Immature natural killer cell (primary cell): Measurements from ENCODE around the gene DPP6. TPM values are rescaled to one million over a fixed set of nuclear protein-coding genes. Genes with fewer than 3 reads are reported as not detected.
"Not testable (repeated sequence)": the region's sequence is repeated elsewhere in the genome, so short reads cannot be mapped to it uniquely, and the experiment has no call there.

Experiments
- DNase-seq, 3 donors: peaks; one replicate each; pipeline ENCODE4 v3.0.0; 2022; ENCODE audit warnings: mixed read lengths in 1 of 3
- H3K27ac Mint-ChIP-seq, 6 donors: one replicate each; pipeline ENCODE4 v1.8.0; 2020; ENCODE audit warnings: mixed read lengths in 6 of 6, mild to moderate bottlenecking in 5 of 6, inconsistent platforms in 4 of 6, moderate library complexity in 3 of 6
- H3K27me3 Mint-ChIP-seq, 3 donors: one replicate each; pipeline ENCODE4 v1.8.0; 2020 to 2021; ENCODE audit warnings: low read depth in 3 of 3, mild to moderate bottlenecking in 3 of 3, mixed read lengths in 3 of 3, moderate library complexity in 3 of 3, inconsistent platforms in 1 of 3
- H3K36me3 Mint-ChIP-seq, 3 donors: one replicate each; pipeline ENCODE4 v1.8.0; 2020; ENCODE audit warnings: mixed read lengths in 3 of 3, inconsistent platforms in 2 of 3, mild to moderate bottlenecking in 2 of 3
- H3K4me1 Mint-ChIP-seq, 2 donors: one replicate each; pipeline ENCODE4 v1.8.0; 2020; ENCODE audit warnings: inconsistent platforms in 2 of 2, mild to moderate bottlenecking in 2 of 2, mixed read lengths in 2 of 2, moderate library complexity in 1 of 2
- H3K4me3 Mint-ChIP-seq, 5 donors: one replicate each; pipeline ENCODE4 v1.8.0; 2020; ENCODE audit warnings: mild to moderate bottlenecking in 5 of 5, mixed read lengths in 5 of 5, inconsistent platforms in 3 of 5, moderate library complexity in 3 of 5
- H3K9me3 Mint-ChIP-seq, 6 donors: one replicate each; pipeline ENCODE4 v1.8.0; 2020; ENCODE audit warnings: mild to moderate bottlenecking in 6 of 6, mixed read lengths in 6 of 6, inconsistent platforms in 4 of 6, moderate library complexity in 3 of 6
- polyA plus RNA-seq, 3 donors: library from polyadenylated mRNA; unstranded; fragments of 300-500 nt; fragmentation: Illumina TruSeq; gene quantifications; one replicate each; pipeline ENCODE4 v1.2.3, GENCODE V29; 2021

DPP6 gene
- polyA plus RNA-seq, 3 donors from 2014 or later = not detected

DNA sequence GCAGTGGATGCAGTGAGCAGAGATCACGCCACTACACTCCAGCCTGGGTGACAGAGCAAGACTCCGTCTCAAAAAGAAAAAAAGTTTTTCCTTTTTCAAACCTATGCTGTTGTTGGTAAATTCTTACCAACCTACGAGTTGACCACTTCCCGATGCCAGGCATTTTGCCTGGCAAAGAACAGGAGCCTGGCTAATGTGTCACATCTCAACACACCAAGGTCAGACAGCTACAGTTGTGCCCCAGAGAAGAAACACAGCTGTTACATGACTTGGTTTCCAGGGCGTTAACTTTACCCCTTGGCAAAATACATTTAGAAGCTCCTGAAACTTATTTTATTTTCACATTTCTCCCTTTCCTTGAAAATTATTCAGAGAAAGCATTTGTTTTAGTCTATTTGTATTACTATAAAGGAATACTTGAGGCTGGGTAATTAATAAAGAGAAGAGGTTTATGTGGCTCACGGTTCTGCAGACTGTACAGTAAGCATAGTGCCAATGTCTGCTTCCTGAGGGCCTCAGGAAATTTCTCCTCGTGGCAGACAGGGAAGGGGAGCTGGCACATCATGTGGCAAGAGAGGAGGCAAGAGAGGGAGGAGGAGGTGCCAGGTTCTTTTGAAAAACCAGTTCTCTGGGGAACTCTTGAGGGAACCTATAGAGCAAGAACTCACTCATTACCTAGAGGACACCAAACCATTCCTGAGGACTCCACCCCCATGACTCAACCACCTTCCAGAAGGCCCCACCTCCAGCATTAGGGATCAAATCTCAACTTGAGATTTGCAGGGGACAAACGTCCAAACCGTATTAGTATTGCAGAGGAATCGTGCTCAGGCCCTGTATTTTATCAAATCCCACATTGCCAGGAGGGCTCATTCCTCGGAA lies 867.4 kb downstream of the DPP6 start:
- Mint-ChIP-seq H3K4me1 (peaks cover 0 to 3% of the 10 kb centered on the region in 2 donors), H3K36me3 (no peaks in the 10 kb centered on the region), H3K9me3 (no peaks in the 10 kb centered on the region)

DNA sequence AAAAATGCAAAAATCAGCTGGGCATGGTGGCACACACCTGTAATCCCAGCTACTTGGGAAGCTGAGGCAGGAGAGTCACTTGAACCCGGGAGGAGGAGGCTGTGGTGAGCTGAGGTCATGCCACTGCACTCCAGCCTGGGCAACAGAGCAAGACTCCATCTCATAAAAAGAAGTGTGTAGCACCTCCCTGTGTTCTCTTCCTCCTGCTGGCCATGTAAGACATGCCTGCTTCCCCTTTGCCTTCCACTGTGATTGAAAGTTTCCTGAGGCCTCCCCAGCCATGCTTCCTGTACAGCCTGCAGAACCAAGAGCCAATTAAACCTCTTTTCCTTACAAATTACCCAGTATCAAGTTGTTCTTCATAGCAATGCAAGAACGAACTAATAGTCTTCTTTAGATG lies 870.3 kb downstream of the DPP6 start:
- not testable (repeated sequence) for H3K4me1 Mint-ChIP-seq, DNase-seq, H3K27ac Mint-ChIP-seq, H3K27me3 Mint-ChIP-seq, H3K36me3 Mint-ChIP-seq, H3K4me3 Mint-ChIP-seq, H3K9me3 Mint-ChIP-seq

More for the DNA sequence above, 867.4 kb downstream of the DPP6 start:
- Mint-ChIP-seq H3K27ac (no peak overlapping the region), H3K4me3 (no peak overlapping the region), H3K27me3 (peaks cover 3 to 11% (median 4%) of the 10 kb centered on the region in 3 donors)
- no peak for DNase-seq

DNA sequence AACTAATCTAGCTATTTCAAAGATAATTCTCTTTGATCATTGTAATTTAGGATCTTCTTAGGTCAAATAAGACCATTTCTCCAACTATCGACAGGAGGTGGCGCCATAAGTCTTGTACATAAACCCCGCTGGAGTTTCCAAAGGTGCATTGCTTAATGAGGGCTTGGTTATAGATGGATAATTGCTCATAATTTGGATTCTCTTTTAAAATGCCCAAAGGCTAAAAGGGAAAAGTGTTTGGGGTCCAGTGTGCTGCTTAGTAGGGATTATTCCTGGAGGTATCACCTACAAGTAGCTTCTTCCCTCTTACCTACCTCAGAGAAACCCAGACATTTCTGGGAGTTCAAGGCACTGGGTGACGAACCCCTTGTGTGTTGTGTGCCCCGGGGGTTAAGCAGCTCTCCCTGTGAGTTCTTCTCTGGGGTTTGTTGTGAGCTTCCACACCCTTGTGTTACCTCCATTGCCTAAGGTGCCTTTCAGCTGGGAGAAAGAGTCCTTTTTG lies 875.5 kb downstream of the DPP6 start:
- Mint-ChIP-seq H3K27me3 (peaks cover 5 to 8% (median 7%) of the 10 kb centered on the region in 3 donors), H3K9me3 (no peaks in the 10 kb centered on the region), H3K4me1 (peaks cover 21 to 42% of the 10 kb centered on the region in 2 donors), H3K36me3 (peaks cover 0 to 3% (median 0%) of the 10 kb centered on the region in 3 donors), H3K27ac (peak overlapping the region; percentile 94 to 100 (median 97)), H3K4me3 (peak overlapping the region; percentile 92 to 99 (median 98))
- peak; percentile 70 to 75 (median 73) for DNase-seq

DNA sequence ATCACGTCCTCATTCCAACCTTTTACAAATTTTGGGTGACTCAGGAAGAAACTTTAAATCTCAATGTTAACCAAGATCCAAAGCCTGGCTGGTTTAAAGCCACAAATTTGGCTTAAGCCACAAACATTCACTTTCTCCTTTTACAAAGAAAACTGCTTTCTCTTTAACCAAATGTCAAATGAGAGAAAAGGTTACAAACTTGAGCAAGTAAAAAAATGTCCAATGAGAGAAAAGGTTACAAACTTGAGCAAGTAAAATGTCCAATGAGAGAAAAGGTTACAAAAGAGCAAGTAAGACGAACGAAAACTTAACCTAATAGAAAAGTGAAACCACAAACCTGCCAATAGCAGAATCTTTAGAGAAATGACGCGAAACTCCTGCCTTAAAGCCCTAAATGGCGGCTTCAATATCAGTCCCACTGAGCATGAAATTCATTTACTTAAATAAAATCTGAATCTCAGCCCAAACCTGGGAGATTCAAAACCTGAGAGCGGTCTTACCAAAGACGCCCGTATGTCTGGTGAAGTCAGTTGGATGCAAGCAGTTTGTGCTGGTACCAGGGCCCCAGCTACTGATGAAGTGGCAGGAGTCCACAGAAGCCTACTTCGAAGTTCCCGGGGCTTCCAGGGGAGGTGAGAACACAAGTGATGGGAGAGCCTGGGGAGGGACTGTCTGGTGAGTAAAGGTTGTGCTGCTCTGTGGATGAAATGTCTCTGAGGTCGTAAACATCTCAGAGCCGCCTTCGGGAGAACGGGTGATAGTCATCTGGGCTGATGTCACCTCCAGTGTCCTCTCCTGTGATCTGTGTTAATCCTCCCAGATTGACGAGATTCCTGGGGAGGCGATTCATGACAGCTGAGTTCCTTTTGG lies 876.2 kb downstream of the DPP6 start:
- peaks cover 21 to 42% of the 10 kb centered on the region in 2 donors for H3K4me1 Mint-ChIP-seq
- peaks cover 2 to 8% (median 3%) of the 10 kb centered on the region in 3 donors for H3K36me3 Mint-ChIP-seq
- DNase-seq = peak; percentile 95 to 96 (median 95)
- H3K9me3 Mint-ChIP-seq = peaks cover 0 to 1% (median 0%) of the 10 kb centered on the region in 6 donors
- peaks cover 5 to 8% (median 7%) of the 10 kb centered on the region in 3 donors for H3K27me3 Mint-ChIP-seq
- H3K4me3 Mint-ChIP-seq = peak overlapping the region; percentile 92 to 99 (median 98)
- peak overlapping the region; percentile 94 to 100 (median 97) for H3K27ac Mint-ChIP-seq

DNA sequence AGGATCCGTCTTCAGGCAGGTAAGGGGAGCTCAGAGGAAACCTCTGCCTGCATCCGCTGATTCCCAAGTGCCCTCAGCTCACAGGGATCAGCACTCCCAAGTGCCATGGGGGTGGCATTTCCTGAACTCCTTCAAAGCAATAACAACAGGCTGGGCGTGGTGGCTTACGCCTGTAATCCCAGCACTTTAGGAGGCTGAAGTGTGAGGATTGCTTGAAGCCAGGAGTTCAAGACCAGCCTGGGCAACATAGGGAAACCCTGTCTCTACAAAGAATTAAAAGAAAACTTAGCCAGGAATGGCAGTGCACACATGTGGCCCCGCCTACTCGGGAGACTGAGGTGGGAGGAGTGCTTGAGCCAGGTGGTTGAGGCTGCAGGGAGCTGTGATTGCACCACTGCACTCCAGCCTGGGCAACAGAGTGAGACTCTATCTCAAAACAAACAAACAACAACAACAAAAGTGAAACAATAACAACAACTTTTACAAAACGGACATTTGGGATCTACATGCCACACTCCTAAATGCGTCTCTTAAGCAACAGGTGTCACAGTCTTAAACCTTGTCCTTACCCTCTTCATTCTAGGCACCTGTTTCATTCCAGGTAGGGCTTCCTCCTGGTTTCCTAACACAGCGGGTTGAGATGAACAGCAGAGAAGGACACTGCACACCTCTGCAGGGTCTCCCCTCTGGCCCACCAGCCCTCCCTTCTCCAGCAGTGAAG lies 877.0 kb downstream of the DPP6 start:
- H3K9me3 Mint-ChIP-seq = peaks cover 0 to 2% (median 0%) of the 10 kb centered on the region in 6 donors
- peaks cover 8 to 13% (median 8%) of the 10 kb centered on the region in 3 donors for H3K36me3 Mint-ChIP-seq
- peaks cover 21 to 42% of the 10 kb centered on the region in 2 donors for H3K4me1 Mint-ChIP-seq
- peak overlapping the region; percentile 94 to 100 (median 97) for H3K27ac Mint-ChIP-seq
- peaks cover 5 to 8% (median 7%) of the 10 kb centered on the region in 3 donors for H3K27me3 Mint-ChIP-seq
- peak in 1 of 3 donors; percentile 8 for DNase-seq
- peak overlapping the region; percentile 92 to 99 (median 98) for H3K4me3 Mint-ChIP-seq

DNA sequence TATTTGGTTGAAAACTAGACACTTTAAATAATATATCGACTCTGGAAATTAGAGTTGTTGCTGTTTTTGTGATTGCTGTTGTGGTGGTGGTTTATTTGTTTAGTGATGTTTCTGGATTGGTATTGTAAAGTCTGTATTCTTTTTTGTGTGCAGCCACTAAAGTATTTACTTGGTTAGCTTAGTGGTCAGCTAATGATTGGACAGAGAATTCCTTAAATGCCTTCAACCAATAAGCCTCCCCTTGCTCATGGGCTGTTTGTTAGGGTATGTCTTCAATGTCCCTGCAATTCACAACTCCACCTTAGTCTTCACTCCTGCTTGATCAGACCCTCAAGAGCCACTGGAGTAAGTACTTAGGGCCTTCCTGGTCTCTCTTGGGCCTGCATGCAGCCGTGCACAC lies 879.7 kb downstream of the DPP6 start:
- Mint-ChIP-seq H3K4me1 (peaks cover 21 to 47% of the 10 kb centered on the region in 2 donors), H3K4me3 (no peak overlapping the region), H3K9me3 (peaks cover 0 to 7% (median 4%) of the 10 kb centered on the region in 6 donors), H3K36me3 (peaks cover 15 to 25% (median 21%) of the 10 kb centered on the region in 3 donors), H3K27me3 (peaks cover 5 to 7% (median 7%) of the 10 kb centered on the region in 3 donors), H3K27ac (no peak overlapping the region)
- DNase-seq = no peak

DNA sequence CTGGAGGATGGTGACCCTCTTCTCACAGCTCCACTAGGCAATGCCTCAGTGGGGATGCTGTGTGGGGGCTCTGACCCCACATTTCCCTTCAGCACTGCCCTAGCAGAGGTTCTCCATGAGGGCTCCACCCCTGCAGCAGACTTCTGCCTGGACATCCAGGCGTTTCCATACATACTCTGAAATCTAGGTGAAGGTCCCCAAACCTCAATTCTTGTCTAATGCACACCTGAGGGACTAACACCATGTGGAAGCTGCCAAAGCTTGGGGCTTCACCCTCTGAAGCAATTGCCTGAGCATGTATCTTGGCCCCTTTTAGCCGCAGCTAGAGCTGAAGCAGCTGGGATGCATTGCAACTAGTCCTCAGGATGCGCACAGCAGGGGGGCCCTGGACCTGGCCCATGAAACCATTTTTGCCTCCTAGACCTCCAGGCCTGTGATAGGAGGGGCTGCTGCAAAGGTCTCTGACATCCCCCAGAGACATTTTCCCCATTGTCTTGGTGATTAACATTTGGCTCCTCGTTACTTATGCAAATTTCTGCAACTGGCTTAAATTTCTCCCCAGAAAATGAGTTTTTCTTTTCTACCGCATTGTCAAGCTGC lies 882.3 kb downstream of the DPP6 start:
- Mint-ChIP-seq H3K4me1 (peaks cover 7 to 27% of the 10 kb centered on the region in 2 donors), H3K36me3 (peaks cover 15 to 25% (median 21%) of the 10 kb centered on the region in 3 donors)
- not testable (repeated sequence) for H3K27ac Mint-ChIP-seq, H3K27me3 Mint-ChIP-seq, H3K4me3 Mint-ChIP-seq, DNase-seq, H3K9me3 Mint-ChIP-seq

DNA sequence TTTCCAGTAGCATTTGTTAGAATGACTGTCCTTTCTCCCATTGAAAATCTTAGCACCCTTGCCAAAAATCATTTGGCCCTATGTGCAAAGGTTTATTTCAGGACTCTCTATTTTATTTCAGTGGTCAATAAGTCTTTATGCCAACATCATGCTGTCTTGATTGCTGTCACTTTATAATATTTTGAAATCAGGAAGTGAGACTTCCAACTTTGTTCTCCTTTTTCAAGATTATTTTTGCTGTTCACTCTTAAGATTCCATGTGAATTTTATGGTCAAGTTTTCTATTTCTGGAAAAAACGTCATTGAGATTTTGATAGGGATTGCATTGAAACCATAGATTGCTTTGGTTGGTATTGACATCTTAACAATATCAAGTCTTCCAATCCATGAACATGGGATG lies 885.6 kb downstream of the DPP6 start:
- peaks cover 15 to 30% (median 22%) of the 10 kb centered on the region in 3 donors for H3K36me3 Mint-ChIP-seq
- peaks cover 0 to 2% (median 0%) of the 10 kb centered on the region in 3 donors for H3K27me3 Mint-ChIP-seq
- peaks cover 0 to 5% of the 10 kb centered on the region in 2 donors for H3K4me1 Mint-ChIP-seq
- H3K9me3 Mint-ChIP-seq = peaks cover 0 to 7% (median 4%) of the 10 kb centered on the region in 6 donors
- no peak overlapping the region for H3K27ac Mint-ChIP-seq
- no peak overlapping the region for H3K4me3 Mint-ChIP-seq
- no peak for DNase-seq

DNA sequence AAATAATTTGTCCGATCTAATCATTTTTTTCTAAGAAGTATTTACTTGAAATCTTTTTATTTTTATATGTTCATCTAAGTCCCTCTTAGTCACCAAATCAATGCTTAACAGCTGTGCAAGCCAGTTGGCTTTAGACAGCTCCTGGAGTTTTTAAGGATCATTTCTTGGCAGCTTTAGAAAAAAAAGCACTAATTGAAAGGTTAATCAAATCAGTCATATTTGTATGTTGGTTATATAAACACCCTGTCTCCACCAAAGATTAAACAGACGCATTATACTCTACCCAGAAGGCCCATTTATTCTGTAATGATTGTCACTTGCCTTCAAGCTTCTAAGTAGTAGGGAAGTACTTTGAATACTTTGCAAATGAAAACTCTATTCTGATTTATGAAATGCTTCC lies 890.5 kb downstream of the DPP6 start:
- no peak for DNase-seq
- no peak overlapping the region for H3K27ac Mint-ChIP-seq
- no peaks in the 10 kb centered on the region for H3K9me3 Mint-ChIP-seq
- no peaks in the 10 kb centered on the region for H3K4me1 Mint-ChIP-seq
- peaks cover 4 to 44% (median 15%) of the 10 kb centered on the region in 3 donors for H3K36me3 Mint-ChIP-seq
- H3K4me3 Mint-ChIP-seq = no peak overlapping the region
- peaks cover 0 to 2% (median 0%) of the 10 kb centered on the region in 3 donors for H3K27me3 Mint-ChIP-seq
